Spleen (tissue), 11 donors: ENCODE results near the gene PHLDB2. TPM values are rescaled to one million over a fixed set of nuclear protein-coding genes. Genes with fewer than 3 reads are reported as not detected.

Experiments
- DNase-seq: peaks from one replicate; pipeline ENCODE4 v3.0.0-alpha.2; 2020
- H3K27ac ChIP-seq, 8 donors: fragments of 200-600 bp; sonication (generic) in 7 of 8; 1 replicate in 4 of 8; 2 replicates in 4 of 8; pipeline versions ENCODE4 v1.5.0 to v1.8.0; 2016 to 2021; ENCODE audit warnings: inconsistent platforms in 4 of 8, mild to moderate bottlenecking in 4 of 8, moderate library complexity in 1 of 8
- H3K27me3 ChIP-seq, 7 donors: fragments of 200-600 bp; sonication (generic) in 6 of 7; replicated peaks in 1 of 7; 1 replicate in 4 of 7; 2 replicates in 3 of 7; pipeline versions ENCODE4 v1.5.0 to v1.8.0; 2016 to 2021; ENCODE audit warnings: inconsistent platforms in 3 of 7, mild to moderate bottlenecking in 1 of 7
- H3K36me3 ChIP-seq, 6 donors: fragments of 200-600 bp; sonication (generic) in 5 of 6; 1 replicate in 4 of 6; 2 replicates in 2 of 6; pipeline versions ENCODE4 v1.5.0 to v1.8.0; 2016 to 2021; ENCODE audit warnings: inconsistent platforms in 2 of 6
- H3K4me1 ChIP-seq, 6 donors: fragments of 200-600 bp; sonication (generic) in 5 of 6; 1 replicate in 3 of 6; 2 replicates in 3 of 6; pipeline versions ENCODE4 v1.5.0 to v1.8.0; 2016 to 2021; ENCODE audit warnings: inconsistent platforms in 3 of 6
- H3K4me3 ChIP-seq, 8 donors: fragments of 200-600 bp; sonication (generic) in 7 of 8; 1 replicate in 4 of 8; 2 replicates in 4 of 8; pipeline versions ENCODE4 v1.5.0 to v1.8.0; 2016 to 2021; ENCODE audit warnings: inconsistent platforms in 4 of 8, mild to moderate bottlenecking in 4 of 8, moderate library complexity in 2 of 8
- H3K9me3 ChIP-seq, 8 donors: fragments of 200-600 bp; sonication (generic) in 7 of 8; 1 replicate in 4 of 8; 2 replicates in 4 of 8; pipeline versions ENCODE4 v1.5.0 to v1.8.0; 2016 to 2021; ENCODE audit warnings: inconsistent platforms in 4 of 8
- CTCF ChIP-seq, 11 experiments: fragments of 200-600 bp in 7 of 11; fragments of 450-650 bp in 4 of 11; sonication (generic) in 4 of 11; IDR thresholded peaks in 8 of 11; conservative IDR thresholded peaks in 3 of 11; 1 replicate in 7 of 11; 2 replicates in 4 of 11; pipeline versions ENCODE4 v1.4.0 to v1.8.0; 2016 to 2021; ENCODE audit warnings: antibody characterized with exemption in 11 of 11, inconsistent platforms in 4 of 11, mild to moderate bottlenecking in 1 of 11
- POLR2A ChIP-seq, 3 donors: fragments of 450-650 bp; IDR thresholded peaks; one replicate each; pipeline ENCODE4 v1.5.1; 2017; ENCODE audit warnings: antibody characterized with exemption in 3 of 3, mild to moderate bottlenecking in 1 of 3
- POLR2AphosphoS5 ChIP-seq, 3 donors: sonication (generic); formaldehyde crosslinking; IDR thresholded peaks; one replicate each; pipeline ENCODE4 v1.5.1; 2017; ENCODE audit warnings: antibody characterized with exemption in 3 of 3
- WGBS, 5 donors: extraction: QIAGEN DNeasy Blood & Tissue Kit in 3 of 5; methylation state at CpG; one replicate each; pipeline versions ENCODE4 v1.1.5 to v1.1.7; 2013 to 2018; 5-methylcytosine and 5-hydroxymethylcytosine counted together
- intact Hi-C: fragments of 100-400 bp; cut with DNase I; formaldehyde crosslinking; loops from one replicate; pipeline ENCODE4 v1.15.0; 2023; ENCODE audit warnings: low total_unique reads
- polyA plus RNA-seq, 3 donors: library from polyadenylated mRNA; stranded (reverse); fragments of 200-250 nt; gene quantifications; one replicate each; pipeline ENCODE4 v1.2.1, GENCODE V29; 2013
- total RNA-seq, 7 donors: library from RNA; depleted of rRNA in 3 of 7; stranded (reverse); fragments of >200 nt in 3 of 7; fragmentation: NEBNext Ultra II Directional in 4 of 7; extraction: Animal tissue kit (Norgen Biotek cat#: 25700) in 4 of 7; gene quantifications; one replicate each; pipeline versions ENCODE4 v1.1.0 to v1.2.1, GENCODE V29; 2016 to 2021
- donor health status: healthy with polysubstance abuse.
- donor health status: DM: no; HTN: no; CAD: no; lungs with moderate emphysema.
- donor health status: DM: no; HTN: no; CAD: no.
- donor health status: Bipolar disorder and iron deficiency.
- donor health status: healthy.
- donor health status: DM: no; HTN: no; CAD: no.
- donor health status: DM: yes; HTN: yes; CAD: no.

The PHLDB2 gene
- total and polyA plus RNA-seq, 10 donors, result 4.7 to 78.6 (median 42.3) TPM

- intact Hi-C loops, result no loop called here
- Histone ChIP-seq H3K9me3 (no peaks in the 10 kb centered on the region), H3K27me3 (no peaks in the 10 kb centered on the region), H3K4me1 (peaks cover 0 to 10% (median 0%) of the 10 kb centered on the region in 6 donors), H3K27ac (no peak overlapping the region), H3K4me3 (no peak overlapping the region), H3K36me3 (peaks cover 0 to 14% (median 0%) of the 10 kb centered on the region in 6 donors)
- TF ChIP-seq POLR2AphosphoS5 (IDR thresholded peaks at IDR 0.05) (no peak), CTCF (IDR thresholded peaks at IDR 0.05 in 8 of 11, conservative IDR thresholded peaks at IDR 0.05 in 3 of 11) (no peak), POLR2A (IDR thresholded peaks at IDR 0.05) (no peak)
- 51 to 70% (median 63%) methylated on average over 2 of the region's 2 CpGs for WGBS, 5 donors
- no peak for DNase-seq
Measured at GRCh38 chr3:111928613-111929012, 69.5 kb downstream of the PHLDB2 start.

- no peak overlapping the region for H3K4me3 ChIP-seq
- DNase-seq, result no peak
- intact Hi-C loops, result no loop called here
- no peaks in the 10 kb centered on the region for H3K27me3 ChIP-seq
- 80 to 89% (median 84%) methylated on average over 2 of the region's 2 CpGs for WGBS, 5 donors
- TF ChIP-seq CTCF (IDR thresholded peaks at IDR 0.05 in 8 of 11, conservative IDR thresholded peaks at IDR 0.05 in 3 of 11), result no peak
- no peak for TF ChIP-seq POLR2A (IDR thresholded peaks at IDR 0.05)
- TF ChIP-seq POLR2AphosphoS5 (IDR thresholded peaks at IDR 0.05), result no peak
- no peak overlapping the region for H3K27ac ChIP-seq
- H3K36me3 ChIP-seq, result peaks cover 0 to 7% (median 0%) of the 10 kb centered on the region in 6 donors
- H3K4me1 ChIP-seq, result peaks cover 0 to 10% (median 0%) of the 10 kb centered on the region in 6 donors
- no peaks in the 10 kb centered on the region for H3K9me3 ChIP-seq
Measured at GRCh38 chr3:111929484-111929883, 70.4 kb downstream of the PHLDB2 start.

GRCh38 chr3:111932946-111933345 lies 73.9 kb downstream of the PHLDB2 start:
- Histone ChIP-seq H3K9me3 (no peaks in the 10 kb centered on the region), H3K36me3 (no peaks in the 10 kb centered on the region), H3K4me3 (no peak overlapping the region), H3K4me1 (peaks cover 0 to 10% (median 0%) of the 10 kb centered on the region in 6 donors), H3K27ac (peak overlapping the region in 2 of 8 donors; percentile 28 to 29), H3K27me3 (no peaks in the 10 kb centered on the region)
- DNase-seq, result no peak
- no peak for TF ChIP-seq POLR2A (IDR thresholded peaks at IDR 0.05)
- TF ChIP-seq POLR2AphosphoS5 (IDR thresholded peaks at IDR 0.05), result no peak
- no peak for TF ChIP-seq CTCF (IDR thresholded peaks at IDR 0.05 in 8 of 11, conservative IDR thresholded peaks at IDR 0.05 in 3 of 11)
- 24 to 47% (median 34%) methylated on average over 3 of the region's 3 CpGs for WGBS, 5 donors
- intact Hi-C loops, result no loop called here

GRCh38 chr3:111936191-111936841 lies 77.3 kb downstream of the PHLDB2 start:
- Histone ChIP-seq H3K36me3 (peaks cover 0 to 27% (median 11%) of the 10 kb centered on the region in 6 donors), H3K9me3 (no peaks in the 10 kb centered on the region), H3K27ac (peak overlapping the region in 2 of 8 donors; percentile 5 to 12), H3K4me1 (peaks cover 0 to 10% (median 0%) of the 10 kb centered on the region in 6 donors), H3K27me3 (no peaks in the 10 kb centered on the region), H3K4me3 (no peak overlapping the region)
- TF ChIP-seq CTCF (IDR thresholded peaks at IDR 0.05 in 8 of 11, conservative IDR thresholded peaks at IDR 0.05 in 3 of 11) (no peak), POLR2A (IDR thresholded peaks at IDR 0.05) (no peak), POLR2AphosphoS5 (IDR thresholded peaks at IDR 0.05) (no peak)
- intact Hi-C loops, result no loop called here
- no peak for DNase-seq
